Uterus (tissue), 4 donors: ENCODE measurements around the gene OCA2. TPM values are rescaled to one million over a fixed set of nuclear protein-coding genes. Genes with fewer than 3 reads are reported as not detected.
"Not testable (repeated sequence)": the region's sequence is repeated elsewhere in the genome, so short reads cannot be mapped to it uniquely, and the experiment has no call there.

Source experiments
- DNase-seq, 2 donors: peaks; one replicate each; pipeline ENCODE4 v3.0.0-alpha.2; 2019 to 2020
- H3K27ac ChIP-seq, 2 donors: fragments of 200-600 bp; sonication (generic); 1 replicate in 1 of 2; 2 replicates in 1 of 2; pipeline ENCODE4 v1.5.1; 2016 to 2018
- H3K27me3 ChIP-seq, 2 donors: fragments of 200-600 bp; sonication (generic); one replicate each; pipeline ENCODE4 v1.5.1; 2018 to 2019; ENCODE audit warnings: control low read depth in 1 of 2
- H3K36me3 ChIP-seq, 2 donors: fragments of 200-600 bp; sonication (generic); one replicate each; pipeline ENCODE4 v1.5.1; 2019; ENCODE audit warnings: control low read depth in 1 of 2
- H3K4me1 ChIP-seq, 2 donors: fragments of 200-600 bp; sonication (generic); one replicate each; pipeline ENCODE4 v1.5.1; 2018 to 2019; ENCODE audit warnings: control low read depth in 1 of 2
- H3K4me3 ChIP-seq, 2 donors: fragments of 200-600 bp; sonication (generic); 1 replicate in 1 of 2; 2 replicates in 1 of 2; pipeline ENCODE4 v1.5.1; 2018 to 2019; ENCODE audit warnings: mild to moderate bottlenecking in 1 of 2
- H3K9me3 ChIP-seq, 2 donors: fragments of 200-600 bp; sonication (generic); one replicate each; pipeline ENCODE4 v1.5.1; 2019; ENCODE audit warnings: control low read depth in 1 of 2
- CTCF ChIP-seq, 4 experiments: fragments of 200-600 bp in 2 of 4; fragments of 450-650 bp in 2 of 4; sonication (generic) in 2 of 4; IDR thresholded peaks; one replicate each; pipeline ENCODE4 v1.5.1; 2016 to 2019; ENCODE audit warnings: antibody characterized with exemption in 4 of 4, mild to moderate bottlenecking in 2 of 4, moderate library complexity in 1 of 4
- POLR2A ChIP-seq, 2 donors: fragments of 450-650 bp; IDR thresholded peaks; one replicate each; pipeline ENCODE4 v1.6.1; 2016; ENCODE audit warnings: antibody characterized with exemption in 2 of 2, mild to moderate bottlenecking in 1 of 2, moderate library complexity in 1 of 2
- intact Hi-C: fragments of 100-400 bp; cut with DNase I; formaldehyde crosslinking; loops from one replicate; pipeline ENCODE4 v1.15.1; 2023; ENCODE audit warnings: low total_unique reads
- total RNA-seq, 4 donors: library from RNA; depleted of rRNA in 3 of 4; stranded (reverse); fragments of >200 nt in 3 of 4; gene quantifications; one replicate each; pipeline versions ENCODE4 v1.1.0 to v1.2.4, GENCODE V29; 2014 to 2023
- donor health status: DM: yes; HTN: yes; CAD: no.

The OCA2 gene
- total RNA-seq, 4 donors from 2014 or later: 0.55 to 4.6 TPM; not detected in 2

- Histone ChIP-seq H3K4me1 (no peaks in the 10 kb centered on the region), H3K27me3 (no peaks in the 10 kb centered on the region), H3K36me3 (no peaks in the 10 kb centered on the region), H3K4me3 (no peak overlapping the region), H3K27ac (no peak overlapping the region), H3K9me3 (no peaks in the 10 kb centered on the region)
- DNase-seq: no peak
- no peak for TF ChIP-seq POLR2A (IDR thresholded peaks at IDR 0.05)
- no peak for TF ChIP-seq CTCF (IDR thresholded peaks at IDR 0.05)
- intact Hi-C loops: no loop called here
Measured at GRCh38 chr15:27961801-27962200, 137.3 kb downstream of the OCA2 start.

GRCh38 chr15:27958911-27959578, 140.1 kb downstream of the OCA2 start:
- intact Hi-C loops: no loop called here
- TF ChIP-seq POLR2A (IDR thresholded peaks at IDR 0.05) (no peak), CTCF (IDR thresholded peaks at IDR 0.05) (no peak)
- no peaks in the 10 kb centered on the region for H3K36me3 ChIP-seq
- H3K27ac ChIP-seq: no peak overlapping the region
- H3K9me3 ChIP-seq: no peaks in the 10 kb centered on the region
- no peak overlapping the region for H3K4me3 ChIP-seq
- DNase-seq: no peak
- no peaks in the 10 kb centered on the region for H3K27me3 ChIP-seq
- no peaks in the 10 kb centered on the region for H3K4me1 ChIP-seq

- no peak for TF ChIP-seq CTCF (IDR thresholded peaks at IDR 0.05)
- no peak for TF ChIP-seq POLR2A (IDR thresholded peaks at IDR 0.05)
- no peaks in the 10 kb centered on the region for H3K36me3 ChIP-seq
- DNase-seq: no peak
- no peaks in the 10 kb centered on the region for H3K9me3 ChIP-seq
- no peak overlapping the region for H3K4me3 ChIP-seq
- no peak overlapping the region for H3K27ac ChIP-seq
- H3K27me3 ChIP-seq: no peaks in the 10 kb centered on the region
- no peaks in the 10 kb centered on the region for H3K4me1 ChIP-seq
- intact Hi-C loops: no loop called here
Measured at GRCh38 chr15:27956285-27956684, 142.8 kb downstream of the OCA2 start.

GRCh38 chr15:27955087-27955486, 144.0 kb downstream of the OCA2 start:
- intact Hi-C loops: no loop called here
- no peaks in the 10 kb centered on the region for H3K4me1 ChIP-seq
- TF ChIP-seq POLR2A (IDR thresholded peaks at IDR 0.05) (no peak), CTCF (IDR thresholded peaks at IDR 0.05) (no peak)
- H3K9me3 ChIP-seq: no peaks in the 10 kb centered on the region
- no peak for DNase-seq
- H3K4me3 ChIP-seq: no peak overlapping the region
- no peaks in the 10 kb centered on the region for H3K27me3 ChIP-seq
- no peak overlapping the region for H3K27ac ChIP-seq
- H3K36me3 ChIP-seq: no peaks in the 10 kb centered on the region

- H3K36me3 ChIP-seq, H3K27ac ChIP-seq, H3K9me3 ChIP-seq, intact Hi-C loops, DNase-seq, H3K4me1 ChIP-seq, H3K4me3 ChIP-seq, H3K27me3 ChIP-seq: not testable (repeated sequence)
Measured at GRCh38 chr15:27952593-27952992, 146.5 kb downstream of the OCA2 start.
